ENCODE data around the gene DYNC1LI1. TPM values are rescaled to one million over a fixed set of nuclear protein-coding genes. Genes with fewer than 3 reads are reported as not detected.

DYNC1LI1 gene
- total and polyA plus RNA-seq, 2 of the 4 experiments (the other 2 are of a cell fraction), result 25.2 to 30.8 TPM

DNA sequence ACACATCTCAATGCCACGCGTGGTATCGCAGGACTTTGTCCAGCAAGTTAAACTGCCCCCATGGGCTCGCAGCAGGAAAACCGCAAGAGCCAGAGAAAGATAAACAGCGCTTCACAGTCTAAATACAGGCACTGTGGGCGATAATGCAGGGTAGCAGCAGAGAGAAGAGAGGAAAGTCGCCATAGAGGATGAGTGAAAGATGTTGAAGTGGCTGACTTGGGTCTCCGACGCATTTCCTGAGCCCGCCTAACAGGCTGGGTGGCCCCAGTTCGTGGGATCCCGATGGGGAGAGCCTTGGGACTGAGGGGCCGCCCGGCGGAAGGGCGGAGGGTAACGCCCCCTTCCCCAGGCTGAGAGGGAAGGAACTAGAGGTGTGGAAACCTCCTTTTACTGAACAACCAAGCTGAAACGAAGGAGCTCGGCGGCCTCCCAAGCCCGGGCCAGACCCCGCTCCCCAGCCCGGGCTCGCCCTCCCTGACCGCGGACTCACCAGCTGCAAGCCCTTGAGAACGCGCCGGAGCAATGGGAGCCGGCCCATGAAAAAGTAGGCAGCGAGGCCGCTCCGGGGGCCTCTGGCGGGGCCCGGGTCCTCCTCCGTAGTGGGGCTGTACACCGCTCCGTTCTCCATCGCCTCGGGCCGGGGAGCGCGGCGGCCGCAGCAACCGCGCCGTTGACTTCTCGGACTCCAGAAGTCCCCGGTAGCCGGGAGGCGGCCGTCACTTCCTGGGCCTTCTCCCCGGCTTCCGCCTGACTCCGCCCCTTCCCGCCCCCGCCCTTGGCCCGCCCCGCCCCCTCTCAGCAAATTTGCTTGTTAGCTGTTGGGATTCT, 68.3 kb downstream of the DYNC1LI1 start, which contains the start of gene CMTM6:
TSS of gene CMTM6 (minus strand) at position 735 of the 828 bp plus-strand sequence. CDS start at position 628, 107 bp downstream.
- H2BK120ac ChIP-seq (ENCODE audit: low read depth, low read length), result peak within 1 kb of the TSS; percentile 94
- H4K5ac ChIP-seq (ENCODE audit: low read depth, low read length), result peak within 1 kb of the TSS; percentile 99
- ATAC-seq (ENCODE audit: low read depth), result peak; percentile 88
- peak within 1 kb of the TSS; percentile 80 for H2BK20ac ChIP-seq (ENCODE audit: low read depth, low read length)
- H4K8ac ChIP-seq (ENCODE audit: low read depth in 2 of 2, low read length in 2 of 2), result peak within 1 kb of the TSS; percentile 98 to 99
- no peaks in the 10 kb centered on the region for H3K9me3 ChIP-seq (ENCODE audit: control insufficient read depth, insufficient read depth, low read length)
- peak within 1 kb of the TSS; percentile 59 for H3K4me3 ChIP-seq (ENCODE audit: insufficient read depth, low read depth, low read length)
- H2AFZ ChIP-seq (replicated peaks; ENCODE audit: low read length, poor library complexity), result peak within 1 kb of the TSS; percentile 94
- H3K4ac ChIP-seq (ENCODE audit: low read depth, low read length), result peak within 1 kb of the TSS; percentile 87
- H3K9ac ChIP-seq (ENCODE audit: low read depth, low read length), result peak within 1 kb of the TSS; percentile 97
- CTCF ChIA-PET, result no interaction called here
- WGBS, 2 experiments (ENCODE audit: extremely low coverage in 2 of 2, insufficient read length in 1 of 2), result 0% methylated on average over 15 of the region's 61 CpGs; no CpG with 5 or more reads in 1 of the 2 experiments
- peaks cover 20% of the 10 kb centered on the region for H4K20me1 ChIP-seq (ENCODE audit: insufficient read depth, low read length)
- in situ Hi-C loops (cut with MboI; ENCODE audit: low sequenced_read_pairs), result no loop called here
- H3K27me3 ChIP-seq (ENCODE audit: control insufficient read depth, insufficient read depth, low read length), result no peaks in the 10 kb centered on the region
- H3K14ac ChIP-seq (replicated peaks; ENCODE audit: low read depth, low read length), result peak within 1 kb of the TSS; percentile 96
- H3K56ac ChIP-seq (ENCODE audit: extremely low read depth, insufficient read depth, low read length), result peak within 1 kb of the TSS; percentile 95
- peak within 1 kb of the TSS; percentile 100 for H3K4me2 ChIP-seq (ENCODE audit: low read depth, low read length)
- dilution Hi-C loops (cut with HindIII; ENCODE audit: low sequenced_read_pairs, unreplicated experiment), result no loop called here
- peak within 1 kb of the TSS; percentile 100 for H3K18ac ChIP-seq (ENCODE audit: low read depth, low read length)
- H2AK5ac ChIP-seq (ENCODE audit: low read depth, low read length), result 0 out of 2 replicates have a peak within 1 kb of the TSS, but pooled peaks have one; percentile 7
- peaks cover 14 to 25% of the 10 kb centered on the region in 2 experiments for H3K79me1 ChIP-seq (ENCODE audit: low read depth in 1 of 2, low read length in 2 of 2)
- POLR2A ChIA-PET (ENCODE audit: unreplicated experiment), result interaction anchor here (0.5 kb wide), 1 partner anchor 140 kb away, joined by 3 read pairs; no protein-coding TSS in a partner anchor
- H3K23ac ChIP-seq (ENCODE audit: low read depth, low read length), result peak within 1 kb of the TSS; percentile 70; the same call in 1 of the 2 replicates
- H2BK15ac ChIP-seq (ENCODE audit: low read depth, low read length), result peak within 1 kb of the TSS; percentile 100
- no peaks in the 10 kb centered on the region; the same call in 1 of the 2 replicates for H3K9me1 ChIP-seq (ENCODE audit: insufficient read depth, low read length)
- intact Hi-C loops (cut with micrococcal nuclease), result loop anchor here (1.0 to 5.0 kb wide), 3 partner anchors 110 to 206 kb away; partner anchors contain the start of gene CMTM7
- H3K27ac ChIP-seq (ENCODE audit: insufficient read depth, low read length), result peak within 1 kb of the TSS; percentile 88
- peaks cover 3% of the 10 kb centered on the region; the same call in 1 of the 2 replicates for H3K4me1 ChIP-seq (ENCODE audit: control insufficient read depth, insufficient read depth, low read length)
- H4K91ac ChIP-seq (ENCODE audit: insufficient read depth, low read depth, low read length), result peak within 1 kb of the TSS; percentile 94
- peak within 1 kb of the TSS; percentile 82 for H2AK9ac ChIP-seq (replicated peaks; ENCODE audit: low read depth, low read length, poor library complexity)
- DNase-seq, result peak; percentile 80
- BruUV-seq (replicated peaks), result TSS peak; percentile 34
- peak within 1 kb of the TSS; percentile 98 for H2BK5ac ChIP-seq (ENCODE audit: low read depth, low read length, poor library complexity, severe bottlenecking)
- H3K36me3 ChIP-seq (ENCODE audit: control insufficient read depth, insufficient read depth, low read length), result no peaks in the 10 kb centered on the region
- TF ChIP-seq CEBPB (IDR thresholded peaks at IDR 0.05; ENCODE audit: low read depth, low read length) (no peak), RFX5 (IDR thresholded peaks at IDR 0.05; ENCODE audit: low read depth, low read length) (no peak), MAZ (IDR thresholded peaks at IDR 0.05; ENCODE audit: borderline replicate concordance, low read depth, low read length) (peak; percentile 35; the same call in 1 of the 2 replicates), POLR2A (IDR thresholded peaks at IDR 0.05; ENCODE audit: low read depth, low read length) (peak; percentile 79; the same call in 1 of the 2 replicates), MAFK (IDR thresholded peaks at IDR 0.05; ENCODE audit: low read depth, low read length) (no peak), SMC3 (IDR thresholded peaks at IDR 0.05; ENCODE audit: low read depth, low read length) (no peak), MXI1 (IDR thresholded peaks at IDR 0.05; ENCODE audit: borderline replicate concordance, low read depth, low read length) (no peak; the same call in none of the 2 replicates), BHLHE40 (IDR thresholded peaks at IDR 0.05; ENCODE audit: low read depth, low read length) (0 out of 2 replicates have a peak, but pooled peaks have one; percentile 9), NFE2L2 (IDR thresholded peaks at IDR 0.05; ENCODE audit: low read depth, low read length) (no peak), FOS (IDR thresholded peaks at IDR 0.05; ENCODE audit: low read depth, low read length) (no peak)
- TF ChIP-seq, protein P1, sequence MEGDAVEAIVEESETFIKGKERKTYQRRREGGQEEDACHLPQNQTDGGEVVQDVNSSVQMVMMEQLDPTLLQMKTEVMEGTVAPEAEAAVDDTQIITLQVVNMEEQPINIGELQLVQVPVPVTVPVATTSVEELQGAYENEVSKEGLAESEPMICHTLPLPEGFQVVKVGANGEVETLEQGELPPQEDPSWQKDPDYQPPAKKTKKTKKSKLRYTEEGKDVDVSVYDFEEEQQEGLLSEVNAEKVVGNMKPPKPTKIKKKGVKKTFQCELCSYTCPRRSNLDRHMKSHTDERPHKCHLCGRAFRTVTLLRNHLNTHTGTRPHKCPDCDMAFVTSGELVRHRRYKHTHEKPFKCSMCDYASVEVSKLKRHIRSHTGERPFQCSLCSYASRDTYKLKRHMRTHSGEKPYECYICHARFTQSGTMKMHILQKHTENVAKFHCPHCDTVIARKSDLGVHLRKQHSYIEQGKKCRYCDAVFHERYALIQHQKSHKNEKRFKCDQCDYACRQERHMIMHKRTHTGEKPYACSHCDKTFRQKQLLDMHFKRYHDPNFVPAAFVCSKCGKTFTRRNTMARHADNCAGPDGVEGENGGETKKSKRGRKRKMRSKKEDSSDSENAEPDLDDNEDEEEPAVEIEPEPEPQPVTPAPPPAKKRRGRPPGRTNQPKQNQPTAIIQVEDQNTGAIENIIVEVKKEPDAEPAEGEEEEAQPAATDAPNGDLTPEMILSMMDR (conservative IDR thresholded peaks at IDR 0.05; ENCODE audit: low read depth, low read length), result no peak
- TF ChIP-seq, protein P2, sequence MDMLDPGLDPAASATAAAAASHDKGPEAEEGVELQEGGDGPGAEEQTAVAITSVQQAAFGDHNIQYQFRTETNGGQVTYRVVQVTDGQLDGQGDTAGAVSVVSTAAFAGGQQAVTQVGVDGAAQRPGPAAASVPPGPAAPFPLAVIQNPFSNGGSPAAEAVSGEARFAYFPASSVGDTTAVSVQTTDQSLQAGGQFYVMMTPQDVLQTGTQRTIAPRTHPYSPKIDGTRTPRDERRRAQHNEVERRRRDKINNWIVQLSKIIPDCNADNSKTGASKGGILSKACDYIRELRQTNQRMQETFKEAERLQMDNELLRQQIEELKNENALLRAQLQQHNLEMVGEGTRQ (IDR thresholded peaks at IDR 0.05; ENCODE audit: low read depth, low read length), result no peak
- TF ChIP-seq, protein P3, sequence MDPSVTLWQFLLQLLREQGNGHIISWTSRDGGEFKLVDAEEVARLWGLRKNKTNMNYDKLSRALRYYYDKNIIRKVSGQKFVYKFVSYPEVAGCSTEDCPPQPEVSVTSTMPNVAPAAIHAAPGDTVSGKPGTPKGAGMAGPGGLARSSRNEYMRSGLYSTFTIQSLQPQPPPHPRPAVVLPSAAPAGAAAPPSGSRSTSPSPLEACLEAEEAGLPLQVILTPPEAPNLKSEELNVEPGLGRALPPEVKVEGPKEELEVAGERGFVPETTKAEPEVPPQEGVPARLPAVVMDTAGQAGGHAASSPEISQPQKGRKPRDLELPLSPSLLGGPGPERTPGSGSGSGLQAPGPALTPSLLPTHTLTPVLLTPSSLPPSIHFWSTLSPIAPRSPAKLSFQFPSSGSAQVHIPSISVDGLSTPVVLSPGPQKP (IDR thresholded peaks at IDR 0.05; ENCODE audit: borderline replicate concordance, low read depth, low read length), result no peak

Data from IMR-90 (cell line).